AG04450 (cell line): Measurements from ENCODE around the gene SSTR1. TPM values are rescaled to one million over a fixed set of nuclear protein-coding genes. Genes with fewer than 3 reads are reported as not detected.

Experiments
- CTCF ChIA-PET: fragments of 300-600, 350-600 bp; formaldehyde crosslinking; extraction: SDS; loops from one replicate; lab custom pipeline; 2022; ENCODE audit warnings: antibody characterized with exemption, inconsistent platforms; lab: Charles Lee
- POLR2A ChIA-PET: fragments of 350-600 bp; formaldehyde crosslinking; extraction: SDS; loops from one replicate; lab custom pipeline; 2021; ENCODE audit warnings: antibody characterized with exemption, inconsistent platforms; lab: Yijun Ruan, JAX
- DNase-seq: peaks from one replicate; pipeline ENCODE4 v3.0.0-alpha.2; 2011; ENCODE audit warnings: low read depth, low spot score
- H3K27ac ChIP-seq: one replicate; pipeline ENCODE4 v1.5.1; 2012; ENCODE audit warnings: low read depth, low read length, control low read depth
- H3K27me3 ChIP-seq: one replicate; pipeline ENCODE4 v1.6.0; 2012; ENCODE audit warnings: low read length; ENCODE audit not compliant: control insufficient read depth, insufficient read depth
- H3K4me3 ChIP-seq: 2 replicates; pipeline ENCODE4 v1.5.1; 2011; ENCODE audit warnings: mild to moderate bottlenecking, low read depth, low read length, control low read depth
- H3K9me3 ChIP-seq: 2 replicates; pipeline ENCODE4 v1.5.1; 2012; ENCODE audit warnings: low read length; ENCODE audit not compliant: control insufficient read depth, insufficient read depth
- polyA plus RNA-seq: library from polyadenylated mRNA; depleted of rRNA; stranded (reverse); fragments of >200 nt; gene quantifications from 2 replicates; pipeline ENCODE4 v1.2.3, GENCODE V29; 2011
- TF ChIP-seq, protein P1 (sequence below): IDR thresholded peaks from 2 replicates; pipeline ENCODE4 v1.5.1; 2011; ENCODE audit warnings: low read depth, low read length, control low read depth, inconsistent platforms

Gene SSTR1
- polyA plus RNA-seq, 1 experiment, result 1.2 TPM

DNA sequence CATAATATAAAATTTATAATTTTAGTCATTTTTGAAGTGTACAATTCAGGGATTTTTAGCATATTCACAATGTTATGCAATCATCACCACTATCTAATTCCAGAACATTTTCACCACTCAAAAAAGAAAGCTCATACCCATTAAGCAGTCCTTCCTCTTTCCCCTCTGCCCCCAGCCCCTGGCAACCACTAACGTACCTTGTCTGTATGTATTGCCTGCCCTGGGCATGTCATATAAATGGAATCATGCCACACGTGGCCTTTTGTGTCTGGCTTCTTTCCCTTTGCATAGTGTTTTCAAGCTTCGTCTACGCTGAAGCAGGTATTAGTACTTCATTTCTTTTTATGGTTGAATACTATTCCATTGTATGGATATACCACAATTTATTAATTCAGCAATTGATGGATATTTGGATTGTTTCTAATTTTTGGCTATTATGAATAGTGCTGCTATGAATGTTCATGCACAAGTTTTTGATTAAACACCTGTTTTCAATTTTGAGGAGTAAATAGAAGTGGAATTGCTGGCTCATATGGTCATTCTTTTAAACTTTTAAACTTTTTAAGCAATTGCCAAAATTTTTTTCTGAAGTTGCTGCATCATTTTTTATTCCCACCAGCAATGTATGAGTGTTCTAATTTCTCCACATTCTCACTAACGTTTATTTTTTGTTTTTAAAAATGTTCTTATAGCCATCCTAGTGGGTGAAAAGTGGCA is 1.6 kb upstream of the SSTR1 start:
- DNase-seq, result no peak
- CTCF ChIA-PET, result interaction anchor here (0.6 to 2.3 kb wide), 3 partner anchors 9 to 220 kb away, joined by 5 to 15 read pairs (median 5); no protein-coding TSS in a partner anchor

DNA sequence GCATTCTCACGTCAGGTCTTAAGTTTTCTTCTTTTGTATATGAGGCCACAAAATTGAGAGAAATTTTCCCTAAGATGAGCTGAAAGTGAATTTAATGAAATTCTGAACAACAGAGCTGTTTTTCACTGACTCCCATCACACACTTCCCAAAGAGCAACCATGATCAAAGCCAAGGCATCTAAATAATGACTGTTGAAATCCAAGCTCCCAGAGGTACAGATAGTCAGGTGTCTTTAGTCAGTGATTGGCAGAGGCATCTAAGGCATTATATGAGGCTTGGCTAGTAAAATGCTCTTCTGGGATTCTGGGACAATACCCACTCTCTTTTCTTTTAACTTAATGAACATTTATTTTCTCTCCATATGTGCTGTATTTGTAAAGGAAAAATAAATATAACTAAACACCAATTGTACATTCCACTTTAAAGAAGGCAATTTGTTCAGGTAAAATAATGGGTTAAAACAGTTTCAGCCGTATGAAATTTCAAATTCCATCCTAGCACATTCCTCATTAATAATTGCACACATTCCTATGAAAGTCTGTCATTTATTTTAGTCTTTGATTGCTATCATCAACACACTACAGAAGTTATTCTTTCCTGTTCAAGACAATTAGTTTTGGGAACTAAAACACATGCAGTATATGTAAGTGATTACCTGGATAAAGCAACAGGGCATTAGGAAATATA is 871 bp upstream of the SSTR1 start:
- Histone ChIP-seq H3K9me3 (peaks cover 2% of the 10 kb centered on the region), H3K27ac (no peak overlapping the region), H3K4me3 (no peak overlapping the region), H3K27me3 (peaks cover 3% of the 10 kb centered on the region)
- DNase-seq, result no peak
- POLR2A ChIA-PET, result no interaction called here
- CTCF ChIA-PET, result interaction anchor here (2.2 to 2.3 kb wide), 2 partner anchors 10 to 394 kb away, joined by 6 to 15 read pairs; no protein-coding TSS in a partner anchor
- TF ChIP-seq, protein P1, sequence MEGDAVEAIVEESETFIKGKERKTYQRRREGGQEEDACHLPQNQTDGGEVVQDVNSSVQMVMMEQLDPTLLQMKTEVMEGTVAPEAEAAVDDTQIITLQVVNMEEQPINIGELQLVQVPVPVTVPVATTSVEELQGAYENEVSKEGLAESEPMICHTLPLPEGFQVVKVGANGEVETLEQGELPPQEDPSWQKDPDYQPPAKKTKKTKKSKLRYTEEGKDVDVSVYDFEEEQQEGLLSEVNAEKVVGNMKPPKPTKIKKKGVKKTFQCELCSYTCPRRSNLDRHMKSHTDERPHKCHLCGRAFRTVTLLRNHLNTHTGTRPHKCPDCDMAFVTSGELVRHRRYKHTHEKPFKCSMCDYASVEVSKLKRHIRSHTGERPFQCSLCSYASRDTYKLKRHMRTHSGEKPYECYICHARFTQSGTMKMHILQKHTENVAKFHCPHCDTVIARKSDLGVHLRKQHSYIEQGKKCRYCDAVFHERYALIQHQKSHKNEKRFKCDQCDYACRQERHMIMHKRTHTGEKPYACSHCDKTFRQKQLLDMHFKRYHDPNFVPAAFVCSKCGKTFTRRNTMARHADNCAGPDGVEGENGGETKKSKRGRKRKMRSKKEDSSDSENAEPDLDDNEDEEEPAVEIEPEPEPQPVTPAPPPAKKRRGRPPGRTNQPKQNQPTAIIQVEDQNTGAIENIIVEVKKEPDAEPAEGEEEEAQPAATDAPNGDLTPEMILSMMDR, result no peak

More for the DNA sequence above, 1.6 kb upstream of the SSTR1 start:
- Histone ChIP-seq H3K9me3 (peaks cover 2% of the 10 kb centered on the region), H3K4me3 (no peak overlapping the region), H3K27me3 (peaks cover 3% of the 10 kb centered on the region), H3K27ac (no peak overlapping the region)
- TF ChIP-seq, protein P1, result no peak
- POLR2A ChIA-PET, result no interaction called here

DNA sequence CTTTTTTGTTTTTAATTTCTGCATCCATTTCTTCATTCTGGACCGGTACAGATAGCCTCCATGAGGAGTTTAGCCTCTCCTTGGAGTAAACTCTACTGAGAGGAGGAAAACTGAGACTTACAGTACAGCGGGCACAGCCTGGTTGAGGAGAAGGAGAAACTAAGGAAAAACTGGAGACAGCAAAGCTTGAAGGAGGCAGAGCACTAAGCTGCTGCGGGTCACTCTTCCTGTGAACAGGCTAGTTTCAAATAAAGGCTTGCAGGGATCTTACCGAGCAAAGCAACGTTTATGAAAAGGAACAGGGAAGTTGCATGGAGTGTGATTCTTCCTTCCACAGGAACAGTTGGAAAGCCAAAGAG is 348 bp upstream of the SSTR1 start:
- Histone ChIP-seq H3K27me3 (peaks cover 3% of the 10 kb centered on the region), H3K9me3 (peaks cover 2% of the 10 kb centered on the region), H3K27ac (no peak overlapping the region), H3K4me3 (no peak overlapping the region)
- TF ChIP-seq, protein P1, result no peak
- CTCF ChIA-PET, result interaction anchor here (1.0 to 2.8 kb wide), 7 partner anchors 10 to 660 kb away, joined by 3 to 39 read pairs (median 5); no protein-coding TSS in a partner anchor
- no peak for DNase-seq
- POLR2A ChIA-PET, result no interaction called here

DNA sequence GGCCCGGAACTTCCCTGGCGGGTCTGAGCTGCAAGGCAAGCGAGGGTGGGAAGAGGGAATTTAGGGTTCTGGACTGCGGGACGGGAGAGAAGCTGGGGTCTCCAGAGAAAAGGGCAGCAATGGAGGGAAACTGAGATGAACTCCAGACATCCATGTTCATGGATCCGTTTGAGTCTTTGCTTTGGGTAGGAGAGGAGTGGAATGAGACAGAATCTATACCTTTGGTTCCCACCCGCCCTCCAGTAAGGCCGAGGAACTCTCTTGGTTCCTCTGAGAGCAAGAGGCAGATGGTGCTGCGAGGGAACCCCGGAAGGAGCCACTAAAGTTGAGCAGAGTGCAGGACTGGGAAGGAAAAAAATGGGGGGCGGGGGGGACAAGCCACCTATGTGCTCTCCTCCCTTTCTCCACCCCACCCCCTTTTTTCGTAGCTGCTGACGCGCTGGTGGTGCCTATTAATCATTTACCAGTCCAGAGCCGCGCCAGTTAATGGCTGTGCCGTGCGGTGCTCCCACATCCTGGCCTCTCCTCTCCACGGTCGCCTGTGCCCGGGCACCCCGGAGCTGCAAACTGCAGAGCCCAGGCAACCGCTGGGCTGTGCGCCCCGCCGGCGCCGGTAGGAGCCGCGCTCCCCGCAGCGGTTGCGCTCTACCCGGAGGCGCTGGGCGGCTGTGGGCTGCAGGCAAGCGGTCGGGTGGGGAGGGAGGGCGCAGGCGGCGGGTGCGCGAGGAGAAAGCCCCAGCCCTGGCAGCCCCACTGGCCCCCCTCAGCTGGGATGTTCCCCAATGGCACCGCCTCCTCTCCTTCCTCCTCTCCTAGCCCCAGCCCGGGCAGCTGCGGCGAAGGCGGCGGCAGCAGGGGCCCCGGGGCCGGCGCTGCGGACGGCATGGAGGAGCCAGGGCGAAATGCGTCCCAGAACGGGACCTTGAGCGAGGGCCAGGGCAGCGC is 1.2 kb downstream of the SSTR1 start:
- DNase-seq, result no peak
- Histone ChIP-seq H3K4me3 (peak overlapping the region; percentile 65), H3K27me3 (peaks cover 3% of the 10 kb centered on the region), H3K27ac (no peak overlapping the region), H3K9me3 (peaks cover 2% of the 10 kb centered on the region)
- ChIA-PET CTCF (interaction anchor here (0.7 to 2.8 kb wide), 13 partner anchors 9 to 659 kb away, joined by 3 to 39 read pairs (median 4); no protein-coding TSS in a partner anchor), POLR2A (interaction anchor here (1.9 kb wide), 1 partner anchor 196 kb away, joined by 6 read pairs; no protein-coding TSS in a partner anchor)
- TF ChIP-seq, protein P1, result peak; percentile 58
